Measurements from ENCODE around the gene KRTAP12-3.
"Not testable (repeated sequence)": the region's sequence is repeated elsewhere in the genome, so short reads cannot be mapped to it uniquely, and the experiment has no call there.

Gene KRTAP12-3, protein sequence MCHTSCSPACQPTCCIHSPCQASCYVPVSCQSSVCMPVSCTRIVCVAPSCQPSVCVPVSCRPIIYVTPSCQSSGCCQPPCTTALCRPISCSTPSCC

DNA sequence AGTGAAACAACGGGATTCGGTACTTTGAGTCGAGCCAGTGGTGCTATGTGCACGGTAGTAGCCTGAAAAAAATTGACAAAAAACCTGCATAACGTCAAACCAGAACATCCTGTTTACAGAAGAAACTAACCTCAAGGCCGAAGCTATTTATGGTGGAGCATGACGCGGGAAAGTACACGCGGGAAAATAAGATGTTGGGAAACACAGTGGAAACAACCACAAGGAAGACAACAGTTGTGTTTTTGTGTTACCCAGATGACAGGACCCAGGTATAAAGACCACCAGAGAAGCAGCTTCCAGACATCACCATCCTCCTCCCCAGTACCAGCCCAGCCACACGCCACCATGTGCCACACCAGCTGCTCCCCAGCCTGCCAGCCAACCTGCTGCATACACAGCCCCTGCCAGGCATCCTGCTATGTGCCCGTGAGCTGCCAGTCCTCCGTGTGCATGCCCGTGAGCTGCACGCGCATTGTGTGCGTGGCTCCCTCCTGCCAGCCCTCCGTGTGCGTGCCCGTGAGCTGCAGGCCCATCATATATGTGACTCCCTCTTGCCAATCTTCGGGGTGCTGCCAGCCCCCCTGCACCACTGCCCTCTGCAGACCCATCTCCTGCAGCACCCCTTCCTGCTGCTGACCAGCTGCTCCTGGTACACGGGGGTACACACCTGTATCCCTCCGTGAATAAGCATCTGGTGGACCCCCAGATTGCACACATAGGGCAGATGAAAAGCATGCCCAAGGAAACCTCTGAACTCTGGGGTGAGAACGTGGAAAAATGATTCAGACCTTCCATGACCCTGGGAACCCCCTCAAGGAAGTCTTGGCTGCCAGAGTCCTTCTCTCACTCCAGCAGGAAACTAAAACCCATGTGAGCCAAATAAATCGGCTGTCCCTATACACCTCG lies at the start of gene KRTAP12-3:
Gene KRTAP12-3, plus strand, starts transcription at position 298 of the 906 bp plus-strand sequence. Its CDS starts 48 bp downstream, at position 346.
- Histone ChIP-seq H3K36me3 (replicated peaks) (no peaks in the 10 kb centered on the region), H3K9me3 (no peaks in the 10 kb centered on the region), H3K27me3 (ENCODE audit: low read depth) (no peaks in the 10 kb centered on the region), H3K4me3 (no peak within 1 kb of the TSS), H3K4me1 (no peaks in the 10 kb centered on the region)
- in situ Hi-C loops (cut with MboI; ENCODE audit: low sequenced_read_pairs), result no loop called here
- no peak for DNase-seq (ENCODE audit: low spot score in 2 of 2)

DNA sequence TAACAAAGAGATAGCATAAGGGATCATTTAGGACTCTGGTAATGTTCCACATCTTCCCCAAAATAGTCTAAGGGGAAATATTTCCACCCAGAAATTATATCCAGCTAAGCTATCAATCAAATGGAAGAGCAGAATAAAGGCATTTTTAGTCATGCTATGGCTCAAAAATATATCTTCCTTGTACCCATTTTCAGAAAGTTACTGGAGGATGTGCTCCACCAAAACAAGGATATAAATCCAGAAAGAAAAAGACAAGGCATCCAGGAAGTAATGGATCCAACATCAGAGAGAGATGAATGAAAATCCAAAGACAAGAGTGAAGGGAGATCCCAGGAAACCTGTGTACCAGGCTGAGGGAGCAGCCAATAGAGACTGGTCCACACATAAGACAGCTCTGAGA lies 48.5 kb upstream of the KRTAP12-3 start:
- no peaks in the 10 kb centered on the region for H3K4me1 ChIP-seq
- no peaks in the 10 kb centered on the region; the same call in 1 of the 2 replicates for H3K9me3 ChIP-seq
- in situ Hi-C loops (cut with MboI; ENCODE audit: low sequenced_read_pairs), result no loop called here
- H3K36me3 ChIP-seq (replicated peaks), result no peaks in the 10 kb centered on the region
- H3K4me3 ChIP-seq, result no peak overlapping the region
- H3K27me3 ChIP-seq (ENCODE audit: low read depth), result no peaks in the 10 kb centered on the region
- DNase-seq (ENCODE audit: low spot score in 2 of 2), result no peak

DNA sequence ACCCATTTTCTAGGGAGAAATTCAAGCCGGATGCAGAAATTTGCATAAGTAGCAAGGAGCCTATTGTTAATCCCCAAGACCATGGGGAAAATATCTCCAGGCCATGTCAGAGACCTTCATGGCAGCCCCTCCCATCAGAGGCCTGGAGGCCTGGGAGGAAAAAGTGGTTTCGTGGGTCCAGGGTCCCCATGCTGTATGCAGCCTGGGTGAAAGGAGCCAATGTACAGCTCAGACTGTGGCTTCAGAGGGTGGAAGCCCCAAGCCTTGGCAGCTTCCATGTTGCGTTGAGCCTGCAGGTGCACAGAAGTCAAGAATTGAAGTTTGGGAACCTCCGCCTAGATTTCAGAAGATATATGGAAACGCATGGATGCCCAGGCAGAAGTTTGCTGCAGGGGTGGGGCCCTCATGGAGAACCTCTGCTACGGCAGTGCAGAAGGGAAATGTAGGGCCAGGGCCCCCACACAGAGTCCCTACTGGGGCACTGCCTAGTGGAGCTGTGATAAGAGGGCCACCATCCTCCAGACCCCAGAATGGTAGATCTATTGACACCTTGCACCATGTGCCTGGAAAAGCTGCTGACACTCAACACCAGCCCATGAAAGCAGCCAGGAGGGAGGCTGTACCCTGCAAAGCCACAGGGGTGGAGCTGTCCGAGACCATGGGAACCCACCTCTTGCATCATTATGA lies 47.4 kb upstream of the KRTAP12-3 start:
- H3K4me1 ChIP-seq; H3K36me3 ChIP-seq (replicated peaks); H3K27me3 ChIP-seq (ENCODE audit: low read depth); H3K9me3 ChIP-seq; H3K4me3 ChIP-seq; in situ Hi-C loops (cut with MboI; ENCODE audit: low sequenced_read_pairs); DNase-seq (ENCODE audit: low spot score in 2 of 2): not testable (repeated sequence)

DNA sequence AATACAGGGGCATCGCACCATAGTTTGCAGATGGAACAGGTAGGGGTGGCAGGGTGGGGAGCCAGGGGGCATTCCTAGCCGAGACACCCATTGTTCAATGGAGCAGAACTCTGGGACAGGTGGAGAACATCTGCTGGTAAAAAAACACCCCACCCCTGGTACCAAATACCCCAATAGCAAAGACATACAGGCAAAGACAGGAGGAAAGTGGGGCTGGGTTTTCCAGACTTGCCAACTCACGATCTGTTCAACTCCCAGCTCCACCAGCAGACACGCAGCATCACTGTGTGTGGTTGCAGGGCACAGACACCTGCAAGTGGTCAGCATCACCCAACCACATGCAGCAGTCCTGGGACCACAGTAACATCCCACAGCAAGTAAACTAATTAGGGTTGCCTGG lies 46.2 kb upstream of the KRTAP12-3 start:
- DNase-seq (ENCODE audit: low spot score in 2 of 2), result no peak
- Histone ChIP-seq H3K36me3 (replicated peaks) (no peaks in the 10 kb centered on the region), H3K9me3 (no peaks in the 10 kb centered on the region; the same call in 1 of the 2 replicates), H3K4me3 (no peak overlapping the region), H3K27me3 (ENCODE audit: low read depth) (no peaks in the 10 kb centered on the region), H3K4me1 (no peaks in the 10 kb centered on the region)
- in situ Hi-C loops (cut with MboI; ENCODE audit: low sequenced_read_pairs), result no loop called here

DNA sequence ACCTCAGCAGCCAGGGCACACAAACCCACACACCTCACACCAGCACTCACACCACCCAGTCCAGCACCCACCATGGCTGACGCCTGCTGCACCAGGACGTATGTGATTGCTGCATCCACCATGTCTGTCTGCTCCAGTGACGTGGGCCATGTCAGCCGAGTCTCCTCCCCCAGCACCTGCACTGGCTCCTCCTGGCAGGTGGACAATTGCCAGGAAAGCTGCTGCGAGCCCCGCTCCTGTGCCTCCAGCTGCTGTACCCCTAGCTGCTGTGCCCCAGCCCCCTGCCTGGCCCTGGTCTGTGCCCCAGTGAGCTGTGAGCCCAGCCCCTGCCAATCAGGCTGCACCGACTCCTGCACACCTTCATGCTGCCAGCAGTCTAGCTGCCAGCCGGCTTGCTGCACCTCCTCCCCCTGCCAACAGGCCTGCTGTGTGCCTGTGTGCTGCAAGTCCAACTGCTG lies 45.7 kb upstream of the KRTAP12-3 start, which contains the start of gene KRTAP10-8:
Gene KRTAP10-8, plus strand, starts transcription at position 51 of the 458 bp plus-strand sequence. Its CDS starts 22 bp downstream, at position 73.
- H3K4me3 ChIP-seq, result no peak within 1 kb of the TSS
- no peaks in the 10 kb centered on the region for H3K4me1 ChIP-seq
- DNase-seq (ENCODE audit: low spot score in 2 of 2), result no peak
- no peaks in the 10 kb centered on the region for H3K36me3 ChIP-seq (replicated peaks)
- H3K9me3 ChIP-seq, result no peaks in the 10 kb centered on the region; the same call in 1 of the 2 replicates
- in situ Hi-C loops (cut with MboI; ENCODE audit: low sequenced_read_pairs), result no loop called here
- H3K27me3 ChIP-seq (ENCODE audit: low read depth), result no peaks in the 10 kb centered on the region

DNA sequence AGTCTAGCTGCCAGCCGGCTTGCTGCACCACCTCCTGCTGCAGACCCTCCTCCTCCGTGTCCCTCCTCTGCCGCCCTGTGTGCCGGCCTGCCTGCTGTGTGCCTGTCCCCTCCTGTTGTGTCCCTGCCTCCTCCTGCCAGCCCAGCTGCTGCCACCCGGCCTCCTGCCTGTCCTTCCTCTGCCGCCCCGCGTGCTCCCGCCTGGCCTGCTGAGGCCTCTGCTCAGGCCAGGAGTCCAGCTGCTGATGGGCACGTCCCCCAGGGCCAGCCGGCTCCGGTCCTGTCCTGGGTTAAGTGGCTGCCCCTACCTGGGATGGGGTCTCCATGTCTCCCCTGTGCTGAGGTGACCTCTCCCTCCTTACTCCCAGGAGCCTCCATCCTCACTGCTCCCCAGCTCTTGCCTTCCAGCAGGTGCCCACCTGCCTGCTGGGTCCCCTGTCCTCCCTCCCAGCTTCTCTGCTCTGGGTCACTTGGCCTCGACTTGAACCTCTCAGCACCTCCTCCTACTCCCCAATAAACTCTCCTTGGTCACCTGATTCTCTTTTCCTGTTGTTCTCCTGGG lies 45.0 kb upstream of the KRTAP12-3 start:
- in situ Hi-C loops (cut with MboI; ENCODE audit: low sequenced_read_pairs), result no loop called here
- no peak overlapping the region for H3K4me3 ChIP-seq
- DNase-seq (ENCODE audit: low spot score in 2 of 2), result no peak

DNA sequence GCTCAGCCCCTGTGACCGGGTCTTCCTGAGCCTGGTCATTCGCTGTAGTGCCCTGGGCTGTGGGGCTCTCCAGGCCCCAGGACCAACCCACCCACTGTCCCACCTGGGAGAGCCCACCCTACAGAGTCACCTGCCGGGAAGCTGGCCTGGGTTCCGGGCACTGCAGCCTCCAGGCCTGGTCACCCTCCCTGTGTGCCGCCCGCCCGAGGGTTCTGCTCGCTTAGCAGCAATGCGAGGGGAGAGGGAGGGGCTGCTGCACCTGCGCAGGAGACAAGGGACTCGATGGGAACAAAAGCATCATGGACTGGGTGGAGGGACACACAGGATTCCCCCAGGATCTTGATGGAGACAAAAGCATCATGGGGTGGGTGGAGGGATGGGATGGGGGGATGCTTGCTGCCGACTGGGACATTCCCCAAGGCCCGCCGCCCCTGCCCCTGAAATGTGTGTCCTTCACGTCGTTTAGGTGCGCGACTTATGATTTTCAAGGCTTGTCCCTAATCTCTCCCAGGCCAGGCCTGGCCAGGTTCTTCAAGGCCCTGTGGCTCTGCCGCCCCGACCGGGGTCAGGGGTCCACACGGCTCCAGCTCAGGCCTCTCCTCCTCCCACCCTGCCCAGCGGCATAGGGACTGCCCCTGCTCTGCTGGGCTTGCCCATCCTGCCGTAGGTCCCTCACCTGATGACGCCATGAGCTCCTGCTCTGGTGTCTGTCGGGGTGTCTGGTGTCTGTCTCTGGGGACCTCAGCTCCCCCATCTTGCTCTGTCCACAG lies 44.2 kb upstream of the KRTAP12-3 start:
- H3K36me3 ChIP-seq (replicated peaks), result no peaks in the 10 kb centered on the region
- H3K9me3 ChIP-seq, result no peaks in the 10 kb centered on the region; the same call in 1 of the 2 replicates
- DNase-seq (ENCODE audit: low spot score in 2 of 2), result no peak
- no peaks in the 10 kb centered on the region for H3K4me1 ChIP-seq
- in situ Hi-C loops (cut with MboI; ENCODE audit: low sequenced_read_pairs), result no loop called here
- H3K4me3 ChIP-seq, result no peak overlapping the region
- no peaks in the 10 kb centered on the region for H3K27me3 ChIP-seq (ENCODE audit: low read depth)

More for the DNA sequence above, 45.0 kb upstream of the KRTAP12-3 start:
- Histone ChIP-seq H3K36me3 (replicated peaks) (no peaks in the 10 kb centered on the region), H3K9me3 (no peaks in the 10 kb centered on the region; the same call in 1 of the 2 replicates), H3K4me1 (no peaks in the 10 kb centered on the region), H3K27me3 (ENCODE audit: low read depth) (no peaks in the 10 kb centered on the region)

DNA sequence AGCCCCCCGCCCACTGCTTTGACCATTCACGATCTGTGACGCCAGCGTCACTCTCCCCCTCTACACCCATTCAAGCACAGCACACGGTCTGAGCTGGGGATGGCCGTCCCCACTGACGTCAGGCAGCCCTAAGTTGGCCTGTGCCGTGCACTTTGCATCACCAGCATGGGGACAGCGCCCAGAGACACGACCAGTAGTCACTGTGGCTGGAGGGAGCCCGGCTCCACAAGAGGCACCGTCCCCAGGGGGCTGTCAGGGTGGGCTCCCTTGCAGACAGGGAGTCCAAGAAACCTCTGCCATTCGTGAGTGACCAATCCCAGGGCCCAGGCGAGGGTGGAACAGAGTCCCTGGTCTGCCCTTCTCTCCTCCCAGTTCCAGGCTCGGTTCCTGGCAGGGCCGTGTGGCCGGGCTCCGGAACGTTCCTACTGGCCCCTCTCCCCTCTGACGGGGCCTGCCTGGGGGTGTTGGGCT lies 43.5 kb upstream of the KRTAP12-3 start:
- in situ Hi-C loops (cut with MboI; ENCODE audit: low sequenced_read_pairs), result no loop called here
- Histone ChIP-seq H3K4me3 (no peak overlapping the region), H3K9me3 (no peaks in the 10 kb centered on the region; the same call in 1 of the 2 replicates), H3K4me1 (no peaks in the 10 kb centered on the region), H3K27me3 (ENCODE audit: low read depth) (no peaks in the 10 kb centered on the region), H3K36me3 (replicated peaks) (no peaks in the 10 kb centered on the region)
- DNase-seq (ENCODE audit: low spot score in 2 of 2), result no peak

DNA sequence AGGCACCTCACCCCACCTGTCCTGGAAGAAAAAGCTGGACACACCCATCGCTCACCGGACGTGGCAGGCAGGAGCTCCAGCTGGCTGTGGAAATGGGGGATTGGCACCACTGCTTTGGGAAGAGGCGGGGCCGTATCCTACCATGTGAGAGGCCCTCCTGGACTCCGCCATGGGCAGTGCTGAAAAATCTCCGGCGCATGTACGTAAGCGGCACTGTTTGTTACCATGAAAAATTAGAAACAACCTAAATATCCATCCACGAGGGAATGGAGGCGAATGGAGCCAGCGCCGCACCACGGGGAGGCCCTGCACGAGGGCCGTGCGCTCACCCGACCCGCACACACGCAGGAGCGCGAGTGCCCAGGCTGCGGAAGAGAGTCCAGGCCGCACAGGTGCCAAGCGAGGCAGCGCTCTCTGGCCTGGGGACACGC lies 42.8 kb upstream of the KRTAP12-3 start:
- H3K4me1 ChIP-seq, result no peaks in the 10 kb centered on the region
- H3K9me3 ChIP-seq, result no peaks in the 10 kb centered on the region; the same call in 1 of the 2 replicates
- H3K36me3 ChIP-seq (replicated peaks), result no peaks in the 10 kb centered on the region
- in situ Hi-C loops (cut with MboI; ENCODE audit: low sequenced_read_pairs), result no loop called here
- DNase-seq (ENCODE audit: low spot score in 2 of 2), result no peak
- no peaks in the 10 kb centered on the region for H3K27me3 ChIP-seq (ENCODE audit: low read depth)
- H3K4me3 ChIP-seq, result no peak overlapping the region

DNA sequence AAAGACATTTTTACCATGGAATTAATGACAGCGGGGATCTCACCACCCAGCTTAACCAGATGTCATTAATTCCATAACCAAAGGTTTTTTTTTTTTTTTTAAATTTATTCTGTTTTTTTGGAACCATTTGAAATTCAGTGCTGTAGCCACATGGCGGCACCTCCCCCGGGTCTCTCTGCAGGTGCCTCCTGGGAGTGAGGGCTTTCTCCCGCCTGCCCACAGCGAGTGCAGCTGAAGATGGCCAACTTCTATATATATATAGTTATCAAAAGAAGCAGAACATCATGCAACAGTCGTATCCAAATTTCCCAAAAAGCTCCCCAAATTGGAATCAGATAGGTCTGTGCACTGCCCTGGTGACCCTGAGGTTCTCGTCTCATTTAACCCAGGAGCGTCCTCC lies 42.3 kb upstream of the KRTAP12-3 start:
- Histone ChIP-seq H3K4me1 (no peaks in the 10 kb centered on the region), H3K4me3 (no peak overlapping the region), H3K27me3 (ENCODE audit: low read depth) (no peaks in the 10 kb centered on the region), H3K36me3 (replicated peaks) (no peaks in the 10 kb centered on the region), H3K9me3 (no peaks in the 10 kb centered on the region)
- no peak for DNase-seq (ENCODE audit: low spot score in 2 of 2)
- in situ Hi-C loops (cut with MboI; ENCODE audit: low sequenced_read_pairs), result no loop called here

DNA sequence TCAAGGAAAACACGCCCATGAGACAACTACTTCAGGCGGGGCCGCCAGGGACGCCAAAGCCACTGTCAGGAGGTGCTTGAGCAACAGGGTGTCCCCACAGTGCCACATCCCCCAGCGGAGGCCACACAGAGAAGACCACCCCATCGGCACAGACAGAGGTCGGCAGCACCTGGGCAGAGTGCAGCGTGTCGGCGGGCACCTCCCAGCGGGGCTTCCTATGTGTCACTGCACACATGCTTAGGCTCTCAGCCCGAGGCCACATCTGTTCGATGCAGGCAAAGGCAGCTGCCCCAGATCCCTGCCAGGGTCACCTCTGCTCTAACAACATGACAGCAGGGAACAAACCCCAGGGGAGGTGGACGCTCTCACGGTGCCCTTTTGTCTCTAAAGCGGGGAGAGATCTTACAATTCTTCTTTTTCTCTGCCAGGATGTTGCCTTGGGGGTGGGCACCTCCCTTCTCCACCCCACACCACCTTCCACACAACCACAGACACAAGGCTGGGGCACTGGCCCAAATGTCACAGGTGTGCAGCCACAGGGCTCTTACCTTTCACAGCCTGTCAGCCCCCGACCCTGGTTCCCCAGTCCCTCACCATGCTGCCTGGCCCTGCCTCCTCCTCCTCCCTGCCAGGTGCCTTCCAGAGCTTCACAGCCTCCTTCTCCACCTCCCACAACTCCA lies 41.7 kb upstream of the KRTAP12-3 start:
- no peaks in the 10 kb centered on the region for H3K4me1 ChIP-seq
- no peaks in the 10 kb centered on the region for H3K27me3 ChIP-seq (ENCODE audit: low read depth)
- no peaks in the 10 kb centered on the region for H3K36me3 ChIP-seq (replicated peaks)
- H3K4me3 ChIP-seq, result no peak overlapping the region
- no peak for DNase-seq (ENCODE audit: low spot score in 2 of 2)
- no peaks in the 10 kb centered on the region for H3K9me3 ChIP-seq
- in situ Hi-C loops (cut with MboI; ENCODE audit: low sequenced_read_pairs), result no loop called here

DNA sequence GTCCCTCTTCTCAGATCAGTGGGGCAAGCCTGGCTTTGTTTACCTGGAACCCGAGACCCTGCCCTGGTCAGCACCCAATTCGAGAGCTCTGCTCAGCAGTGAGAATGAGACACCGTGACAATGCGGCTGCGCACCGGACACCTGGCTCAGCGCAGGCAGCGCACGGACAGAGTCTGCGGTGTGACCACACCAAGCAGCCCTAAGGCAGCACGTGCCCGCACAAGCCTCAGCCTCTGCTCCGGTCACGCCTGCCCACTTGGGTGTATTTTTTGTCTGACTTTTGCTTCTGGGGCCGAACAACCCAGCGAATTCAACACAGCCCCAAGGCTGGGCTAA lies 41.2 kb upstream of the KRTAP12-3 start:
- Histone ChIP-seq H3K36me3 (replicated peaks) (no peaks in the 10 kb centered on the region), H3K9me3 (no peaks in the 10 kb centered on the region), H3K4me3 (no peak overlapping the region), H3K27me3 (ENCODE audit: low read depth) (no peaks in the 10 kb centered on the region), H3K4me1 (no peaks in the 10 kb centered on the region)
- in situ Hi-C loops (cut with MboI; ENCODE audit: low sequenced_read_pairs), result no loop called here
- DNase-seq (ENCODE audit: low spot score in 2 of 2), result no peak
